GM18909 (cell line): ENCODE measurements around the gene PTPN14.

Source experiments
- ATAC-seq: cut with Tn5 transposase; IDR thresholded peaks from one replicate; pipeline ENCODE4 v1.9.1; 2021; ENCODE audit warnings: mild to moderate bottlenecking; ENCODE audit not compliant: unreplicated experiment, poor library complexity

Gene PTPN14

DNA sequence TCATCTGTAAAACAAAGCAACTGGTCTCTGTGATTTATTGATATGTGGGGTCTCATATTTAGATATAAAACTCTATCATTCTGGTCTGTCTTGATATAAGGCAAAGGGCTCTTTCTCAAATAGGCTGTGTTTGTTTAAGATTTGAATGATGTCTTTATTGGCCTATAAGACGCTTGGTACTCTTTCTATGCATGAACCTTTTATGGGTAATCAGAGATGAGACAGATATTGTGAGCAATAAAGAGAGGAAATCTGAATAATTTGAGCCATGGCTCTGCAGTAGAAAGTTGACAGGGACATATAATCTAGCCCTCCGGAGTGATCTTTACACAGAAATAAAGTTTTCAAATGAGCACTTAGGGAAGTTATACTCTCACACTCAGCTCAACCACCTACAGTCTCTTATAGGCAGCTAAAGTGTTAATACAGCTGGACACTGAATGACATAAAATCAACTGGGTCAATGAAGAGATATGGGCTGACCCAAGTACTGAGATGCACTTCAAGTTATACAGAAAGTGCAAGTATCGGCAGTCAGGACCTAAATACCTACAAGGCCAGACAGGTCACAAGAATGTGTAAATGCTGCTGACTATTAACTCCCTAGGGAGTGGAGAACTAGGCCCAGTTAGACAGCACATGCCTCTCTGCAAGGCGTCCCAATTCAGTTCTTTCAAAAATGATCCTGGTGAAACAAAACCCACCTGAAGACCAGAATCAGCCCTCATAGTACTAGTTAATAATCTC is 111.0 kb downstream of the PTPN14 start:
- ATAC-seq: no peak

DNA sequence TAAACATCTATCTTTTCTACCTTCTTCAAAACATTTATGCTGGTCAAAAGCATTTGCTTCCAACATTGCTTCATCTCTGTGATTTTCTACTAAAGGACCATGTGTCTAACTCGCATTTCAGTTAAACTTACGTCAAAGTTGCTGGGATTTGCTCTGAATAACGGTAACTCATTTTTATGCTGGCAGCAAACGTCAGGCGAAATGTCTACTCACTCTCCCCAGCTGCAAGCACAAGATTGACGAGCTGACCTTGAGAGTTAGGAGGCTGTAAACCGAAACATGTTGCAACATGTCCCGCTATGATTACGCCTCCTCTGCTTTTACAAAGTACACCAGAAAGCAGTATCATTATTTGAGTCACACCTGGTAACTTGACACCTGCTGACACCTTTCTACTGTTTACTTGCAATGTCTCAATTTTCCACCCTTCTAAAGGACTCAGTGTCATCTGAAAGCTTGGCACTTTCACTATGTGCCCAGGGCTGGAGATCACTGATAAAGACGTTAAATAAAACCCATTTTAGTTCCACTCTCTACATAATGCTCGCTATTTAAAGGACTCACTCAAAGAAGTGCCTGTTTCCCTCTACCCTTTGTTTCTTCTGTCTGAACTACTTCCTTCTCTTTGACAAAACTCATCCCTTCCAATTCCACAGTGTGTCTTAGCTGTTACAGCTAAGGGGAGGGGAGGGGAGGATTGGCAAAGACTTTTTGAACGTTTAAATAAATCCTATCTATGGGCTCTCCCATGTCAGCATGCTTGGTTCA is 111.9 kb downstream of the PTPN14 start:
- ATAC-seq: peak; percentile 88

DNA sequence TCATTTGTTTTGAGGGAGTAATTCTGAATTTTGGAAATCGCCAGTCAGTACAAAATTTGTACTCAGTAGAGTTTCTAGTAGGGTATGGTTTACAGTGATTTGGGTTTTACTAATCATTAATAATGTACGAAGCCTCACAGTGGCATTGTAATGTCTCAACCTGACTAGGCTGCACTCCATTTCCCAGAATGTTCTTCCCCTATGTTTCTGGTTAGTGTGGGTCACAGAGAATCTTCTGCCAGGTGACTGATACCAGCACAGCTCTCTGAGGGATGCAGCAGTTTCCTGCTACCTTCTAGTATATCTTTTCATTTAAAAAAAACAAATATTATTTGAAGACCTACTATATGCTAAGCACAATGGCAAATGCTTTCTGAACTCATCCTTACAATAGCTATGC is 112.9 kb downstream of the PTPN14 start:
- ATAC-seq: no peak

DNA sequence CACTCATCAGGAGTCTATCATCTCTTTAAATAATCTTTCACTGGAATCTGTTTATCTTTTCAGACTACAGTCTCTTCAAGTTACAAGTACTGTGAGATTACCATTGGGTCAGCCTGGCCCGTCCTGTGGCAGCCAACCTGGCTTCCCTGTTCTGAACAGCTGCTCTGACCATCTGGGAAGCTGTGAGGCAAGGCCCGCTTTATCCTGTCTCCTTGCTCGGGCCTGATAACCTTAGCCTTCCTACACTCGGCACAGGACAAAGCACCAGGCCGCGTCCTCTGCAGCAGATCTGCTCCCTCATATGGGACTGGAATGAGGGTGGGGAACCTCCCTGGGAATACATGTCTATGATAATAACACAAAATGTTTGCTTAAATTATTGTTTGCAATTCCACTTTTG is 113.3 kb downstream of the PTPN14 start:
- ATAC-seq: no peak

DNA sequence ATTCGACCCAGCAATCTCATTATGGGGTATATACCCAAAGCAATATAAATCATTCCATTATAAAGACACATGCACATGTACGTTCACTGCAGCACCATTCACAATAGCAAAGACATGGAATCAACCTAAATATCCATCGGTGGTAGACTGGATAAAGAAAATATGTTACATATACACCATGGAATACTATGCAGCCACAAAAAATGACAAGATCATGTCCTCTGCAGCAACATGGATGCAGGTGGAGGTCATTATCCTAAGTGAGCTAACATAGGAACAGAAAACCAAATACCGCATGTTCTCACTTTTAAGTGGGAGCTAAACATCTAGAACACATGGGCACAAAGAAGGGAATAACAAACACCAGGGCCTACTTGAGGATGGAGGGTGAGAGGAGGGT is 115.5 kb downstream of the PTPN14 start:
- ATAC-seq: no peak

DNA sequence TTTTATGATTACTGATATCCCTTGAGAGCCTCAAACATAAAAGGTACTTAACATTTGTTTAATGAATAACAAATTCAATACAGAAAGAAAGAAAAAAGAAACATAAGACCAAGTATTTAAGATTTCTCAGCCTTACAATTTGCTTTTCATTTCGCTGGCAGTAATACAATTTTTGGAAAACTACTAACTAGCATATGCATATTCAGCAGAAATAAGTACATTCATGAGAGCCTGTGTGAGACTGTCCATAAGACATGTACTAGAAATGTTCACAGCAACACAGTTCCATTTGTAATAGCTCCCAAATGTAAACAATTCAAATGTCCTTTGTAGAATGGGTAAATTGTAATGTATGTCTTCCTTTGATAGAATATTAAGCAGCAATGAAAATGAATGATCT is 119.2 kb downstream of the PTPN14 start:
- no peak for ATAC-seq

DNA sequence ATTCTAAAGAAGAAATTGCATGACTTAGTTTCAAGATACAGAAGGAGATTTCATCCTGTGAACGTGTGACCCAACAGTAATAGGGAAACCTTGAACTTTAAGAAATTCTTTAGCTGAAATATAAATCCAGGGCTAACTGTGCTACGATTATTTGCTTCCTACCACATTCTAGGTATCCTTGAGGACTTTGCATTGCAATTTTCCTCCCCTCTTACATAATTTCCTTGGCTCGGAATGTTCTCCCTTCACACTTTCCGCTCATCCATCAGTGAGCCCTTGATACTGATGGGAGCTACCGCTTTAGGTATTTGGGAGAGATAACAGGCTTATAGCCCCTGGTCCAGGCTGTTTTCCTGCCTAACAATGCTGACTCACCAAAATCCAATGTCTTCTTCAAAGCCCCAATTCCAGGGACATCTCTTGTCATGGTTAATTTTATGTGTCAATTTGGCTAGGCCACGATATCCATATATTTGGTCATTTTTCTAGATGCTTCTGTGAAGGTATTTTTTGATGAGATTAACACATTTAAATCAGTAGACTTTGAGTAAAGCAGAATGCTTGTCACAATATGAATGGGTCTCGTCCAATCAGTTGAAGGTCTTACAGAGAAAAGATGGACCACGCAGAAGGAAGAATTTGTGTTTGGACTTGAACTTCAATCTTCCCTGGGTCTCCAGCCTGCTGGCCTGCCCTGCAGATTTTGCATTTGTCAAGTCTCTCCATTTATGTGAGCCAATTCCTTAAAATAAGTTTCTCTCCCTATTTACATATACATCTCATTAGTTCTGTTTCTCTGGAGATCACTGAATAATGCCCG is 121.2 kb downstream of the PTPN14 start:
- no peak for ATAC-seq

DNA sequence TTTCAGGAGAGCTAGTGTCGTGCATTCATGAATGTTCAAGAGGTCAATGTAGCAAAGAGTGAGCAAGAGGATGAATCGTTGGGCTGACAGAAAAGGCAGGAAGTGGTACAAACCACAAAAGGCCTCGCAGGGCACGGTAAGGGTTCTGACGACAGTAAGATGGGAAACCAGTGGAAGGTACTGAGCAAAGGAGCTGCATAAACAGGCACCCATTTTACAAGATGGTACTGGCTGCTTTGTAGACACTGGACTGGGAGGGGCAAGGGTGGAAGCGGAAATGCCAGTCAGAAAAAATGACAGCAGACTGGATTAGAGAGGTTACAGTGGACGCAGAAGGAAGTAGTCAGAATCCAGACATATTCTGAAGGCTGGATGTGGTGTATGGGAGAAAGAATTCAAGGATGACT is 123.5 kb downstream of the PTPN14 start:
- ATAC-seq: peak; percentile 98

DNA sequence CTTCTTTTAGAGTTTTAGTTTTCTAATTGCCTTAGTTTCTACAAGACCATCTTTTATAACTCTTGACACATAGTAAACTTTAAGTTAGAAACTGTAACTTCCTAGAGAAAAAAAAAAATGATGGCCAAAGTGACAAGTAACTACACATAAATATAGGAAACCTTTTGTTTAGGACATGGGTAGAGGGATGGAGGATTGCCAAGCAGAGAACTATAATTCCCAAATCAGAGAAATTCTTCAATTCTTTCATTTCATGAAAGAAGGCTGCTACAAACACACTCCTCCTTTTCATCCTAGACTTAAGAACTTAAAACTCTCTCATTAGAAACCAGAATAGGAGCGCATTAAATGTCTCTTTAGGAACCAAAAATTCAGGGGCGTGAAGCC is 125.0 kb downstream of the PTPN14 start:
- ATAC-seq: no peak

DNA sequence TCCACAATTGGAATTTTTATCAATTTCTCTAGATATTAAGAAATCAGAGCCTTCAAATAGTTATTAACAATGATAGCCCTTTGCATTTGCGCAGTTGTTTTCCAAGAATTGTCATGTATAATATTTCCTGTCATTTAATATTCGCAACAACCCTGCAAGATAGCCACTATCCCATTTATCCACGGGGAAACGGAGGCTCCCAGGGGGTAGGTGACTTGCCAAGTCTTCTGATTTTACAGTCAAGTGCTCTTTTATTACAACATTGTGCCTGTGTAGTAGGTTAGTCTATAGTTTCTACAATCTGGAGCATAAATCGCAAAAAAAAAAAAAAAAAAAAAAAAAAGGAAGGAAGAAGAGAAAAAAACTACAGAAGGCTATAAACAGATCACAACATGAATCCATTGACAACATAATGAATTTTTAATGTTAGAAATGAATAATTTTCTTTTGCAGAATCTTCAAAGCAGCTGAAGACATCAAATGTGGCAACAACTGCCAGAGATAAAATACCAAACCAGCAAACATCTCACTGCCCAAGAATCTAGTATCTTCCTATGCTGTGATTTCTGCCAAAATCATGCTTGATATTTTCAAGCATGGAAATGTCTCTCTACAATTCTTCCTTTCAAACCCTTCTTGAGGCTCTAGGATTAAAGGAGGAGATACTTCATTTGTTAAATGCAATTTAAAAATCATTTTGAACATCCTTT is 125.5 kb downstream of the PTPN14 start:
- no peak for ATAC-seq

DNA sequence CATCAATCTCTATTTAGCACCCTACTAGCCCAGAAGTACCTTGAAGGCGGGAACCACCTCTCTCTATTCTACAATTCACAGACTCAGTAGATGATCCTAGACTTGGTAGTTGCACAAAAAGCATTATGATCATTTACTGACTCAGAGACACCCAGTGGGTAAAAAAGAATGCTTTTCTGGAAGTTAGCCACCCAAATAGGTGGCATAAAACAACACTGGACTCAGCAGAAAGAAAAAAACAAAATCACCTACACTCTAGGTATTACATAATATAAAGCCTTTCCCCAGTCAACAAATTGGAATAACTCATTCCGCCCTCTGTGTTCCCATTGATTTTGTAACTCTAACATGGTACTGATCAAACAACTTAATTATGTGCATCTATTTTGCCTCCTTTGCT is 126.3 kb downstream of the PTPN14 start:
- no peak for ATAC-seq

DNA sequence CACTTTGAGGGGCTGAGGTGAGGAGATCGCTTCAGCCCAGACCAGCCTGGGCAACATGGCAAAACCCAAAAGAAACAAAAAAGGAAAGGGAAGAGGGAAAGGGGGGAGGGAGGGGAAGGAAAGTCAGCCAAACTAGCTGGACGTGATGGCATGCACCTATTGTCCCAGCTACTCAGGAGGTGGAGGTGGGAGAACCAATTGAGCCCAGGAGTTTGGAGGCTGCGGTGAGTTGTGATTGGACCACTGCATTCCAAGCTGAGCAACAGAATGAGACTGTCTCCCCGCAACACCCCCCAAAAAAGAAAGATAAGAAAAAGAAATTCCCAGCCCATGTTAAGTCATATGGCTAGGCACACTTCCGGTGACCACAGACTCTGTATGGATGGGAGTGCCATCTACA is 128.4 kb downstream of the PTPN14 start:
- no peak for ATAC-seq

DNA sequence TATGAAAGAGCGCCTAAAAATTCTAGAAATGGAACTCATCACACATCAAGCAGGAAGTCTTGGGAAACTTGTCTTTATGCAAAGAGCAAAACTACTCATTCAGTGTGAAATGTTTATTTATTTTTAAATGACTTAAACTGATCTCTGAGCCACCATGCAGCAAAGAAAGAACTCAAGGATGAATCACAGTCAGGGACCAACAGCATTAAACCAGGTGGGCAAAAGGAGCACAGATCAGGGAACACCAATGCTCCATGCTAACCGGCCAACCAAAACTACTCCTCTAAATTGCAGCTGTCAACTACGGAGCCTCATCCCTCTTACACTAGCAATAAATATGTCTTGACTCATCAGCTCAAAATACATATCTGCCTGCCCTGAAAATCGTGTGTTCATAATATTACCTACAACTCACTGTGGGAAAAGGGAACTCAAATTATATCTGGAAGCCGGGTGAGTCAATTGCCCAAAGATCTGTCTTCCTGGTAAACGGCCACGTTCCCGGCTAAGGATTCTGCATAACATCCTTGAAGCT is 129.2 kb downstream of the PTPN14 start:
- no peak for ATAC-seq

DNA sequence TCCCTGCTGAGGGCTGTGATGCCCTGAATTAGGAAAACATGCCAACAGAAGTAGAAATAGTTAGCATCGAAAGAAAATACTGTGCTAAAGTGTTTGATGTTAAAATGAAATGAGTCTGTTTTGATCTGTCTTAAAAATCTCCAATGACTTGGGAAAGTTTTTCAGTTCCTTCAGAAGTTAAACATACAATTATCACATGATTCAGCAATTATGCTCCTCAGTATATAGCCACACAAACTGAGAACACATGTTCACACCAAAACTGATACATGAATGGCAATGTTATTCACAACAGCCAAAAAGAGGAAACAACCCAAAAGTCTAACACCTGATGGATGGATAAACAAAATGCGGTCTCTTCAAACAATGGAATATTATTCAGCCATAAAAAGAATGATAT is 130.6 kb downstream of the PTPN14 start:
- no peak for ATAC-seq

DNA sequence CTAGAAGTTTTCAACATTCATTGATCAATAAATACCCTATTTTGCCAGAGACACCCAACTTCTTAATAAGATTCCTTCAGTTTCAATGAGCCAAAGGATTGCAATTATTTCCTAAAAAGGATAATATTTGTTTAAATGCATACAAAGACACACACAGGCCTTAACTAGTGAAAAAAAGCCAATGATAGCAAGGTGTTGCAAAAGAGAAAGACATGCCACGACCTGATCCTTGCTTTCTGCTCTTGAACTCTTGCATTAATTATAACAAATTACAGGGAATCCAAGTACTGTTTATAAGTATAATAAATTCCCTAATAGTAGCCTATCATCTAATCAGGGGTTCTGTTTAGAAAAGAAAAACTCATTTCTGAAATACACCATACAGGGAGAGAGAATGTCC is 131.1 kb downstream of the PTPN14 start:
- no peak for ATAC-seq

DNA sequence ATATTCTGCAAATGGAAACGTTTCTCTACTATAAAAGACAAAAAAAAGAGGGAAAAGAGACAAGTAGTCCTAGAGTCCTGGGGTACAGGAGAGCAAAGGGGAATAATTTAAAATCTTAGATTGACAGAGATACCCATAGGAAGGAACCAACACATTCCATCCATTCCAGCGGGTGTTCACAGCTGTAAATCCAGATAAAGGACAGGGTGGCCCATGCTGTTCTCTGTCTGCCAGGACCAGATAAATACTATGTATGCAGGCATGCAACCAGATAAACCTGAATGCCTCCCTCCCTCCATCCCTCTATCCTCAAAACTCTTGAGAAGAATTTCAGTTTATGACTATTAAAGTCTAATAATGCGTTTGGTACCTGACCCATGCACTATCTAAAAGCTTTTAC is 131.8 kb downstream of the PTPN14 start:
- ATAC-seq: no peak

DNA sequence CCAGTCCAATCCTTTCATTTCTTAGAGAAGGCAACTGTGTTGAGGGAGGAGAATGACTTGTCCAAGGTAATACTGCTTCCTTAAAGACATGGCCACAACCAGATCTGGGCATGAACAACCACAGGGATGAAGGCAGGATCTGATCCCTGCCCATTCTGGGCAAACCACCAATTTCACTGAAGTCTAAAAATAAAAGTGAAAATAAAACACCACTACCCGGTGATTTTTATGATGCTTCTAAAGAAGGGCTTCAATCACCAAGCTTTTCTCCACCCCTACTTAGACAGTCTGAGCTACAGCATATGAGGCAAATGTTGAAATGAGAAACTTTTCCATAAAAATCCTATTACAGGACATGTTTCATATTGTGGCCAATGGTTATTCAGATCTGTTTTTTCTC is 133.0 kb downstream of the PTPN14 start:
- no peak for ATAC-seq

DNA sequence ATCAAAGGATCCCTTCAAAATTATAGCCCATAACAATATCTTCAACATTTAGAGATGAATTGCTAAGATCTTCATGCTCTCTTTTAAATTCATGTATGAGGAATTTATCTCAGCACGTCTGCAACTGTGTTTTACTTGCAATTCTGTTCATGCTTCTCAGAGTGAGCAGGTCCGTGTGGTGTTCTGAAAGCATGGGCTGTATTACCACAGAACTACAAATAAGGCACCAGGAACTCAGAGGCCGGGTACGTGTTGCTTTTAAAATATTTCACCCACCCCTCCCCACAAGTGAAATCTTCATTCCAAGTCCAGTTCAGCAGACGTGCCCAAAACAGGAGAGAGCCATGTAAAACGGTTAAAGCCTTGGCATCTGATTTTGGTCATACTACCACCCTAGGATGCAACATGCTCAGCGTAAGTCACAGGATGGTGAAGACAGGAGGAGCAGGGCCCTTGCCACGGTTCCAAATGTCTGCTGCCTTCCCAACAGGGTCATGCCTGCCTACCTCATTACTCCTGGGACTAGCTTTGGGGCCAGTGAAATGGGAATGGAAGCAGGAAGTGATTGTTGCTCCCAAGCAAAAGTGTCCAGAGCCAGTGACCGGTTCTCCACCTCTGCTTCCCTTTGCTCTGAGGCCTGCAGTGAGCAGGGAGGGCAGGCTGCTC is 133.7 kb downstream of the PTPN14 start:
- ATAC-seq: no peak

DNA sequence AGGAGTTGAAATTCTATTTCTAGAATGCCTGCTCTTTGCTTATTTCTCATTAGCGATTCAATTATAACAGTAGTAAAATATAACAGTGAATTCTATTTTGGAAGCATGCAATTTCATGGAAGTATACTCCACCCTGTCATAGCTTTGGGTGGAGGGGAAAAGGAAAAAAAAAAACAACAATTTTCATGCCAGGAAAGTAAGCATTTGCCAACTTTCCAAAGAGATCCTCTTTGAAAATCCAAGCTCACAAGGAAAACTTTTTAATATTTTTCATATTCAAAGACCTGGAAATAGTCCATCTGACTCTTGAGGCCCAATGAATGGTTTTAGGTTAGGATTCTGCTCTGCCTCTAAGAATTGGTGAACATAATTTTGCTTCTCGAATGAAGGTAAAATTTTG is 134.5 kb downstream of the PTPN14 start:
- no peak for ATAC-seq

DNA sequence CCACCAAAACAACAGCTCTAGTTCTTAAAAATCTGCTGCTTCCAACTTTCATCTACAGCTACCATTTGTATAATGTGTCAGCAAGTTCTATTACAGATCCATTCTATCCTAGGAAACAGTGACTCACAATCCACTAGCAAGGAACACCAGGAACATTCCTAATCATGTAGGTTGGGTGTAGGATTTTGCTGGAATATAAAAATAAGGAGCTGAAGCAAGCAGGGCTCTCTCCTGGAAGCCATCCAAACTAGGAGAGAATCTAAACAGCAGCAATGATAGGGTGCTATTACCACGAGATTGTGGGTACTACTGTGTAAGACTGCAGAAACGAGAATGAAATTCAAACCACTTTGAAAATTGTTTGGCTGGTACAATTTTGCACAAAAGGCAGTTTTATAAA is 135.0 kb downstream of the PTPN14 start:
- ATAC-seq: no peak
